ENCODE results near the gene VSIG2.

VSIG2 gene

GRCh38 chr11:124748481-124749343 is 3.3 kb downstream of the VSIG2 start:
- DNase-seq (ENCODE audit: low read depth) = no peak

DNA sequence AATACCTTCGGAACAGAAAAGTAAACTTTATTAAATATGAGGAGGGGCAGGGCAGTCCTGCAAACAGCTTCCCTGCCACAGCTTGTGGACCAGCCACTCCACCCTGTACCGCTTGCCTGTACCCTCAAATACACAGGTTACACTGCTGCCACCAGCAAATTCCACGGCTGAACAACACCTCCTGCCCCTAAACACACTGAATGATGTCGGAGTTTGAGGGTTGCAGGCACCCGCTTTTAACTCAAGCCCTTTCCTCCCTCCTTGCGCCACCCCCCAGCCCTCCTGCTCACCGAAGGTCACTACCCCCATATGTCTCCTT is 4.0 kb downstream of the VSIG2 start:
- no peak for DNase-seq (ENCODE audit: low read depth)

DNA sequence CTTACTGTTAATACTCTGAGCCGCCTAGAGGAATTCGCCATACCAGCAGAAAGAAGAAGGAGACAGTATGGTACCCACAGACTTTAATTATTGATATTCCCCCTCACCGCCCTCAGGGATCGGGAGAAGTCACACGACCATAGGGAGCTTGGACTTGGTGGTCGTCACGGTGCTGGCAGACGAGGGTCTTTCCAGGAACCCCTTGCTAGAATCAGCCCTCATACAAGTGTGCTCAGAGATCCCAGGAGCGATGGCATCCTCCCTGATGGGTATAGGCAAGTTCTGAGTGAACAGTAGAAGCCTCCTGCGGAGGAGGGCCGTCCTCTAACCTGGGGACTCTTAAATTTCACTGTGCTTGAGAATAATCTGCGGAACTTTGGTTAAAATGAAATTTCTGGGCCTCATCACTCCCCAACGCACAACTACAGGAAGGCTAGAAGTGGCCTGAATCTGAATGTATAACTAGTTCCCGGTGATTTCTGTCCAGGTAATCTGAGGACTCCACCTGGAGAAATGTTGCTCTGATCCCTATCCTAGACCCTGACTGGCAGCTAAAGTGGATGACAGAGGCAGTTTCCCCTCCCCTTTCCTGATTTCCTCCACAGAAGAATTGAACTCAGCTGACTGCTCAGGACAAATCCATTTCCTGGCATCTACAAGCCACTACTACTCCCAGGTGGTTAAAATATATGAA is 4.5 kb downstream of the VSIG2 start:
- no peak for DNase-seq (ENCODE audit: low read depth)

GRCh38 chr11:124746621-124747243 is 5.3 kb downstream of the VSIG2 start:
- DNase-seq (ENCODE audit: low read depth) = peak; percentile 30

DNA sequence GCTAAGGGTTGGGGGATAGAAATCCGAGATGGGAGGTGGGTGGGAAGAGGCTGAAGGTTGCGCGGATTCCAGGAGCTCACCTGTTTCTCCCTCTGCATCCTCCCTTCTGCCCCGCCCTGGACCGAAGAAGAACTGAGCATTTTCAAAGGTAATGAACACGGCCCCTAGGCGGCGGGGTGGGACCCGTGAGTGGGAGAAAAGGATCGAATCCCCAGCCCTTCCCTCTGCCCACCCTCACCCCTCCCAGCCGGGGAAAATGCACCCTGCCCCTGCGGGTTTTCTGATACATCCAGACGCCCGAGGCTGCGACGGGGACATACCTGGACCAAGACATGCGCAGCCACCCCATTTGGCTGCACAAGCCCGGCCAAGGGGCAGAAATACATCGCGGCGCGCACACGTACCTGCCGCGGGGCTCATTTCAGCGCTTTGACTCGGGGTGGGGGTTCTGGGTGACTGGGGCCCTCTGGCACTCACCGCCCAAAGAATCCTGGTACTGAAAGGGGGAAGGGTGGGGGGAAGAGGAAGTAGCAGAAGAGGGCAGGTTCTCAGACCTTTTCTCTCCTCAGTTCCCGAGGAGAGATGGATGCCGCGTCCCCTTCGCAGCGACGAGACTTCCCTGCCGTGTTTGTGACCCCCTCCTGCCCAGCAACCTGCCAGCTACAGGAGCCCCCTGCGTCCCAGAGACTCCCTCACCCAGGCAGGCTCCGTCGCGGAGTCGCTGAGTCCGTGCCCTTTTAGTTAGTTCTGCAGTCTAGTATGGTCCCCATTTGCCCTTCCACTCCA is 6.0 kb downstream of the VSIG2 start:
- no peak for DNase-seq (ENCODE audit: low read depth)

DNA sequence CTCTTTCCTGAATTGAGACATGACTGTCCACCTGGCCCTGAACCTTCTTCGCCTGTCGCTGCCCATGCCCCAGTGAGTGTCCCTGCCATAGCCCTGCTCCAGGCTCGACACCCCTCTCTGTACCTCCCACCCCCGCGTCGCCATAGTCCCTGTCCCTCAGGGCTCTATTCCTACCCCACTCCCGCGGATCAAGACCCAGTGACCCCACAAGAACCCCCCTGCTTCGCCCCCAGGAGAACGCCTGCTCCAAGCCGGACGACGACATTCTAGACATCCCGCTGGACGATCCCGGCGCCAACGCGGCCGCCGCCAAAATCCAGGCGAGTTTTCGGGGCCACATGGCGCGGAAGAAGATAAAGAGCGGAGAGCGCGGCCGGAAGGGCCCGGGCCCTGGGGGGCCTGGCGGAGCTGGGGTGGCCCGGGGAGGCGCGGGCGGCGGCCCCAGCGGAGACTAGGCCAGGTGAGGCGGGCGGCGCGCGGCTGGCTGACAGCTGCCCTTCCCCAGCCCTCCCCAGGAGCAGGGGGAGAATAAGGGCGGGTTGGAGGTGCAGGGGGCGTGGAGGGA is 6.7 kb downstream of the VSIG2 start:
- no peak for DNase-seq (ENCODE audit: low read depth)

- no peak for DNase-seq (ENCODE audit: low read depth)
These were observed 9.0 kb downstream of the VSIG2 start for GRCh38 chr11:124743050-124743449.

DNA sequence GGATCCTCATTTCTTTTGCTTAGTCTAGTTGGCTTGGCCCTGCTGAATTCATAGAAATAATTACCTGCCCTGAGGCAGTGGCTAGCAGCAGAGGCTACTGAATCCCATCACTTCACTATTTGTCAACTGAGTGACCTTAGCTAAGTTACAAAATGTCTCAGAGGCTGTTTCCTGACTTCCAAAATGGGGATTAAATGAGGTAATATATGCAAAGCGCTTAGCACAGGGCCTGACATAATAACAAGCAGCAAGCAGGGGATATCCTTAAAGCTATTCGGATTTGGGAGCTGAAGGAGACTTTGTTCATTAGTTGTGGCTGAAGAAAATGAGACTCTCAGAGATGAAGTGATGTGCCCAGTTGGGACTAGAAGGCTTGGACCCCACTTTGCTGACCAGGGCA is 9.5 kb downstream of the VSIG2 start:
- DNase-seq (ENCODE audit: low read depth) = no peak

- DNase-seq (ENCODE audit: low read depth) = no peak
These were observed 11.7 kb downstream of the VSIG2 start for GRCh38 chr11:124740277-124740882.

- peak; percentile 52 for DNase-seq (ENCODE audit: low read depth)
These were observed 12.4 kb downstream of the VSIG2 start, which contains the start of gene NRGN for GRCh38 chr11:124739479-124740276. NRGN (plus strand) TSS chr11:124739942; CDS start chr11:124740085, 143 bp downstream.

DNA sequence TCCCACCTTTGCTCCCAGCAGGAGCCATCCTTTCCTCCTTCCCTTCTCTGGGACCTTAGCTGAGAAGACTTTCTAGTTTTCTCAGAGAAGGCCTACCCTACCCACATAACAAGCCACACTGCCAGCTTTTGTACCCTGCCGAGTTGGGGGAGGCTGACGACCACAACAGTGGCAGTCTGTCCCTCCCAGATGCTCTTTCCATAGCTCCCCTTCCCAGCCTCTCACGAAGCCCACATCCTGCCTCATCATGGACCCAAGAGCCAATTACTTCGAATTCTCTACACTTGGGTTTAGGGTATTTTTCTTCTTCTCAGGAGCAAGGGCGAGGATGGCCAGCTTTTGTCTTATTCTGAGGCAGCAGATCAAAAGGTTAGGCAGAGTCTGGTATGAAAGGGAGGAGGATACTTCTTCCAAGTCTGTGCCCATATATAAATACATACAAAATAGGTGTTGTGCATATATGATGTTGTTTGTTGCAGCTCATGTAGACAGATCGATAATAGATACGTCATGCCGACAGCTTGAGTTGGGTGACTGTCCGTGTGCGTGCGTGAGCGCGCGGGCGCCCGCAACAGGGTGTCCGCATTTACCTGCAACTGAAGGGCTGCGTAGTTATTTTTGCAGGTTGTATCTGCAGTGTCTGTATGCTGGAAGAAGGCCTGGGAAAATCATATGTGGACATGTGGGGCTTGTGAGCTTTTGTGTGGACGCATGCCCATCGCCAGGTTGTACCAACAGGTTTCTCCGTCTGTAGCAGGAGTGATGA is 13.2 kb downstream of the VSIG2 start:
- no peak for DNase-seq (ENCODE audit: low read depth)

DNA sequence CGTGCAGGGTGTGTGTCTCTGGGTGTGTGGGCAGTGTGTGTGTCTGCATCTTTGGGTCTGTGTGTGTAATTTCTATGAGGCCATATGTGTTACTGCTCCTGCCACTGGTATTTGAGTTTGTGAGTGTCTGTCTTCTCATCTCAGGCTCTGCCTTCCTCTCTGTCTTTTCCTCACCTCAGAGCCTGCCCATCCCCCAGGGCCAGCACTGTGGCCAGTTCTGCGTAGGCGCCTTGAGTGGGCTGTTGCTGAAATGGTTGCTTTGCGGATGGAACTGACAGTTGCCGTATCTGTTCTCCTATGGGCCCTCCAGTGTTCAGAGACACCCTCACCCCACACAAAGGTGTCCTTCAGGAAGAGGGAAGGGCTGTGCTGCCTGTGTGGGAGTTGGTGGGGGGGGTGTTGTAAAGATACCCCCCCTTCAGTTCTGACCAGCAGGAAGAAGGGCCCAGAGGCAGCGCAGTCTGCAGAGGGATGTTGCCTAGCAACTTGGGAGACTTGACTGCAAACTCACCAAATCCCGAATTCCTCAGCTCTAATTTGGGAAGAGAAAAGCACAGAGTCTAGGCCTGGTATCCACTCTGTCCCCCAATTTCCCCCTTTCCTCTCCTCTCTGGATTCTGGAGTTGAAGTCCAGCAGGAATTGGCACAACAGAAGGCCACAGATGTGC is 14.3 kb downstream of the VSIG2 start:
- DNase-seq (ENCODE audit: low read depth) = no peak

- no peak for DNase-seq (ENCODE audit: low read depth)
These were observed 15.3 kb downstream of the VSIG2 start for GRCh38 chr11:124736736-124737135.

- no peak for DNase-seq (ENCODE audit: low read depth)
These were observed 19.8 kb downstream of the VSIG2 start for GRCh38 chr11:124732230-124732629.

GRCh38 chr11:124729571-124729970 is 22.5 kb downstream of the VSIG2 start:
- DNase-seq (ENCODE audit: low read depth) = no peak

DNA sequence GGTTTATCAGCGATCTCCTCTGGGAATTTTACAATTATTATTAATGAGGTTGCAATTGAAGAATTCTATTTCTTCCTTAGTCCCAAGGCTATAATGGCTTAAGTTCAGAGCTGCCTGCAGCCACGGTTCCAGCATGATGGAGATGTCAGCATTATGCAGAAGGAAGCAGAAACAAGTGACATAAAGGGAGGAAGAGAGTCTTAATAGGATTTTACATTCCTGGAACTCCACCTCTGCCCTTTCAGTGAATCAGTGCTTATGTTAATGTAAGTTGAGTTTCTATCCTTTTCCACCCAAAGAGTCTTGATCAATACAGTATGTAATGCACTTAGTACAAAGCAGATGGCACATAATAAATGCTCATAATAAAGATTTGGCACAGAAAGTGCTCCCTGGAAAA is 23.9 kb downstream of the VSIG2 start:
- DNase-seq (ENCODE audit: low read depth) = no peak

DNA sequence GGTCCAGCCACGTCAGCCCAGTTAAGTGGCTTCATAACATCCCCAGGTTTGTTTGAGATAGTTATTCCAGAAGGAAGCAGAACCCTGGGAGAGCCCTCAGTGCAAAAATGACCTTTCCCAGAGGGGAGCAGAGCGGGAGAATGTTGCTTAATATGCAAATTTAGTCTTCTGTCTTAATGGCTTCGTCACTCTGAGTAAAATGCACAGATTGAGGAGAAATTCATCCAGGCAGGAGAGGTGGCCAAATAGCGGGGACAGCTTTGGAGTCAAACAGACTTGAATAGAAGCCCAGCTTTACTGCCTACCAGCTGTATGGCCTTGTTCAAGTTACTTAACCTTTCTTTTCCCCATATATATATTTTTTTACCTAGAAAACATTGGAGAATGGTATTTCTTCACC is 24.6 kb downstream of the VSIG2 start:
- DNase-seq (ENCODE audit: low read depth) = no peak

DNA sequence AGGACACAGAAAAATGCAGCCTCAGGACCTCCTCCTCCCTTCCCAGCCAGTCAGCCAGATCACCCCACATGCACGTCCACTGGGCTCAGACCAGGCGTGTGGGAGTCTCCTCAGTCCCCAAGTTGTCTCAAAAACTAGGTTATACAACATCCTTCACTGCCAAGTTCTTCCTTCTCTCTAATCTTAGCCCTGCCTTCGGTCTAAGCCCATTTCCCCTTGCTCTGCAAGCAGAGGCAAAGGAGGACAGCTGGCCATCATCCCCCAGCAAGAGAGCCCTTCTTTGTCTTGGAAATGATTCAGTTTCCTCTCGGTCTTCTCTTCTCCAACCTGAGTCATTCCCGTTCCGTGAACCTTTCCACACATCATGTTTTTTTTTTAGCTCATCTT is 26.3 kb downstream of the VSIG2 start:
- DNase-seq (ENCODE audit: low read depth) = no peak

DNA sequence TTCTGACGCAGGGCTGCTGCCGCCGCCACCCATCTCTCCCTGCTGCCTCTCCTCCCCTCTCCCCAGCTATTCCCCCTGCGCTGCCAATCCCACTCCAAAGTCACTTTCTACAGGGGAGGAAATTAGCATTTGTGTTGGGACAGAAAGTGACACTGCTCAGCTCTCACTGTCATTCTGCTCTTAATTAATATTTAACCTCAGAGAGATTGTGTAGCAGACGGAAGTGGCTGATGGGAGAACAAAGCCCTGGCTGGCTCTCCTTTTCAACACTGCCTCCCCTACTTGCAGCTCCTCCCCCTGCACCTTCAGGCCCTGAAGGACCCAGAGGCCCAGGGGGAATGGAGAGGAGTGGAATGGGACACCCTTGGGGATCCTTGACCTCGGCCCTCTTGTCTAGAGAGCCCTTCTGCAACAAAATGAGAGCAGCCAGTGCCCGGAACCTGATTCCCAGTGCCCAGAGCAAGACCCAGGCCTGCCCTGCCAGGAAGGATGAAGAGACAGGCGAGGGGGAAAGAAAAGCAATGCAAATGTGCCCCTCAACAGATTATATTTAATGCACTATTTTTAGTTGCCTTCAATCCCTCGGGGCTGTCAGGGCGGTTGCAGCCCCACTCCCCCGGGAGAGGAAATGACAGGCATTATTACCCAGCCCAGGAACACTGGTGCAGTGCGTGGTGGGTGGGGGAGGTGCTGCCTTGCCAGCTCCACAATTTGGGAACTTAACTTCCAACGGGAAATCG is 26.9 kb downstream of the VSIG2 start:
- DNase-seq (ENCODE audit: low read depth) = no peak

Measured in fibroblast of the conjunctiva (primary cell).